ACC112 (cell line): Measurements from ENCODE around the gene FSTL4.

Source experiments
- H2AFZ ChIP-seq: fragments of 200-600 bp; sonication (generic); one replicate; pipeline ENCODE4 v1.6.0; 2017; ENCODE audit warnings: antibody characterized with exemption, low read length; ENCODE audit not compliant: unreplicated experiment
- H3K27ac ChIP-seq: fragments of 200-600 bp; sonication (generic); 2 replicates; pipeline ENCODE4 v1.5.1; 2014; ENCODE audit warnings: low read depth, mild to moderate bottlenecking, antibody characterized with exemption, low read length, moderate library complexity
- H3K27me3 ChIP-seq: fragments of 200-600 bp; sonication (generic); 2 replicates; pipeline ENCODE4 v1.6.1; 2014; ENCODE audit warnings: mild to moderate bottlenecking, antibody characterized with exemption, low read length, moderate library complexity, mixed read lengths; ENCODE audit not compliant: insufficient read depth
- H3K36me3 ChIP-seq: fragments of 200-600 bp; sonication (generic); 2 replicates; pipeline ENCODE4 v1.6.1; 2016; ENCODE audit warnings: mild to moderate bottlenecking, antibody characterized with exemption, low read length, moderate library complexity, mixed read lengths; ENCODE audit not compliant: insufficient read depth
- H3K4me1 ChIP-seq: fragments of 200-600 bp; sonication (generic); one replicate; pipeline ENCODE4 v1.6.1; 2016; ENCODE audit warnings: low read length, mixed read lengths; ENCODE audit not compliant: insufficient read depth, unreplicated experiment, control insufficient read depth
- H3K4me3 ChIP-seq: fragments of 200-600 bp; sonication (generic); 2 replicates; pipeline ENCODE4 v1.5.1; 2014; ENCODE audit warnings: mild to moderate bottlenecking, low read depth, low read length
- H3K79me2 ChIP-seq: fragments of 200-600 bp; sonication (generic); one replicate; pipeline ENCODE4 v1.6.0; 2016; ENCODE audit warnings: low read length; ENCODE audit not compliant: control insufficient read depth, unreplicated experiment, insufficient read depth

The FSTL4 gene

DNA sequence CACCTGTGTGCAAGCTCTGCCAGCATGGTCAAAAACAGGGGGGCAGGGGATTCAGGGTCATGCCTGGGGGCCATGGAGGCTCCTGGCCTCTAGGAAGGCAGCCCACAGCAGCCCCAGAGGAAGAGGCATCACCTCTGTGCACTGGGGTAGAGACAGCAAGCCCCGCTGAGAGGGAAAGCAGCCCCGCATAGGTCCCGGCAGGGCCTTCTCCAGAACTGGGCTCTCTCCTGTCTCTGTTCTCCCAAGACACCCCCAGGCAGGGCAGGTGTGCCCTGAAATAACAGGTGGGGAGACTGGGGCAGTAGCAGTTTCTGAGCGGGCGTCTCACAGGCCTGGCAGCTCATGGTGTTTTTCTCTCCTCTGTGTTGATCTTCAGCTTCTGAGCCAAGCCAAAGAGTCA is 281.4 kb downstream of the FSTL4 start:
- Histone ChIP-seq H3K27ac (no peak overlapping the region), H3K79me2 (no peaks in the 10 kb centered on the region), H2AFZ (no peak overlapping the region), H3K27me3 (peaks cover 76% of the 10 kb centered on the region), H3K4me3 (no peak overlapping the region), H3K4me1 (no peaks in the 10 kb centered on the region), H3K36me3 (no peaks in the 10 kb centered on the region)

DNA sequence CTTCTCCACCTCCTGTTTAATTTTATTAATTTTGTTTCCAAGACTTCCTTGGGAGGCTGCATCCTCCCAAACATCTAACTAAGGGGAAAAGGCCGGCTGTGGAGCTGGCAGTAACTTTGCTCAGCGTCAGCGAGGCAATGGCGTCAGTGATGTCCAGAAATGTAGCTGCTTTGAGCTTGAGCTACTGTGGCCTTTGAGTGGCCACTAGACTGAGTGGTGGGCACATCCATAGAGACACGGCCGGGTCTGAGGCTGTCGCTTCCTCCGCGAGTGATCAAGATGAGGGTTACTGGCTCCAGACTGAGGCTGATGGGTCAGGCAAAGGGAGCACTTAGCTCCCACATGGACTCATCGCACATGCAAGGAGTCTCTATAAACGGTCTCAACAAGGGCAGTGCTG is 283.5 kb downstream of the FSTL4 start:
- Histone ChIP-seq H2AFZ (no peak overlapping the region), H3K27ac (no peak overlapping the region), H3K4me1 (no peaks in the 10 kb centered on the region)

GRCh38 chr5:133327946-133328401 is 284.4 kb downstream of the FSTL4 start:
- Histone ChIP-seq H3K4me1 (no peaks in the 10 kb centered on the region), H3K27ac (no peak overlapping the region), H3K4me3 (no peak overlapping the region), H3K79me2 (no peaks in the 10 kb centered on the region), H3K36me3 (no peaks in the 10 kb centered on the region), H3K27me3 (peaks cover 89% of the 10 kb centered on the region), H2AFZ (no peak overlapping the region)

More for the DNA sequence above, 283.5 kb downstream of the FSTL4 start:
- Histone ChIP-seq H3K36me3 (no peaks in the 10 kb centered on the region), H3K4me3 (no peak overlapping the region), H3K79me2 (no peaks in the 10 kb centered on the region), H3K27me3 (peaks cover 90% of the 10 kb centered on the region)

GRCh38 chr5:133326361-133326760 is 286.0 kb downstream of the FSTL4 start:
- H3K4me3 ChIP-seq, result no peak overlapping the region
- no peaks in the 10 kb centered on the region for H3K4me1 ChIP-seq
- no peak overlapping the region for H2AFZ ChIP-seq
- H3K27me3 ChIP-seq, result peaks cover 82% of the 10 kb centered on the region
- no peaks in the 10 kb centered on the region for H3K79me2 ChIP-seq
- no peak overlapping the region for H3K27ac ChIP-seq
- no peaks in the 10 kb centered on the region for H3K36me3 ChIP-seq

- Histone ChIP-seq H3K4me1 (no peaks in the 10 kb centered on the region), H3K79me2 (no peaks in the 10 kb centered on the region), H3K36me3 (no peaks in the 10 kb centered on the region), H3K27me3 (peaks cover 77% of the 10 kb centered on the region), H2AFZ (no peak overlapping the region), H3K27ac (no peak overlapping the region), H3K4me3 (no peak overlapping the region)
Observed at GRCh38 chr5:133325864-133326263, 286.5 kb downstream of the FSTL4 start.

DNA sequence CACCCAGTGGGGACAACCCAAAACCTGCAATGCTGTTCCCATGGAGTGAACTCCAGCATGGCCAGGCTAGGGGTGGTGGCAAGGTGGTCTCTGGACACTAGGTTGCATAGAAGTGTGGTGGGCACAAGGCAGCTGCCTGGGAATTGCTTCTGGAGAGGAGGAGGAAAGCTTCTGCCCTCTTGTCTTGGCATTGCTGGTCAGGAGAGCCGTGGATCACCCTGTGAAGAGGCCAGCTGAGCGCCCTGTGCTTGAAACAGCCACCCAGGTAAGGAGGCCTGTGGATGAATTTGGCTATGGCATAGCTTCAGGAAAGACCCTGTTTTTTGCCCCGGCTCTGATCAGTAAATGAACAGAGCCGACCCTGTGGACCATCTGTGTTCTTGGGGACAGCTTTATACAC is 287.4 kb downstream of the FSTL4 start:
- Histone ChIP-seq H3K4me1 (no peaks in the 10 kb centered on the region), H3K4me3 (no peak overlapping the region), H3K36me3 (no peaks in the 10 kb centered on the region), H2AFZ (no peak overlapping the region), H3K27ac (no peak overlapping the region), H3K27me3 (peaks cover 67% of the 10 kb centered on the region), H3K79me2 (no peaks in the 10 kb centered on the region)

- Histone ChIP-seq H3K79me2 (no peaks in the 10 kb centered on the region), H3K36me3 (no peaks in the 10 kb centered on the region), H3K27me3 (peaks cover 59% of the 10 kb centered on the region), H3K4me1 (no peaks in the 10 kb centered on the region), H2AFZ (no peak overlapping the region), H3K4me3 (no peak overlapping the region), H3K27ac (no peak overlapping the region)
Observed at GRCh38 chr5:133323494-133324457, 288.6 kb downstream of the FSTL4 start.

- H2AFZ ChIP-seq, result no peak overlapping the region
- no peak overlapping the region for H3K4me3 ChIP-seq
- H3K36me3 ChIP-seq, result no peaks in the 10 kb centered on the region
- H3K79me2 ChIP-seq, result no peaks in the 10 kb centered on the region
- no peak overlapping the region for H3K27ac ChIP-seq
- H3K4me1 ChIP-seq, result no peaks in the 10 kb centered on the region
- H3K27me3 ChIP-seq, result peaks cover 59% of the 10 kb centered on the region
Observed at GRCh38 chr5:133322743-133323142, 289.6 kb downstream of the FSTL4 start.

- H2AFZ ChIP-seq, result no peak overlapping the region
- peaks cover 59% of the 10 kb centered on the region for H3K27me3 ChIP-seq
- no peaks in the 10 kb centered on the region for H3K4me1 ChIP-seq
- H3K79me2 ChIP-seq, result no peaks in the 10 kb centered on the region
- no peaks in the 10 kb centered on the region for H3K36me3 ChIP-seq
- no peak overlapping the region for H3K27ac ChIP-seq
- no peak overlapping the region for H3K4me3 ChIP-seq
Observed at GRCh38 chr5:133321833-133322420, 290.4 kb downstream of the FSTL4 start.

GRCh38 chr5:133321286-133321832 is 291.0 kb downstream of the FSTL4 start:
- H3K4me3 ChIP-seq, result no peak overlapping the region
- no peaks in the 10 kb centered on the region for H3K79me2 ChIP-seq
- no peak overlapping the region for H2AFZ ChIP-seq
- peaks cover 58% of the 10 kb centered on the region for H3K27me3 ChIP-seq
- no peak overlapping the region for H3K27ac ChIP-seq
- H3K36me3 ChIP-seq, result no peaks in the 10 kb centered on the region
- H3K4me1 ChIP-seq, result no peaks in the 10 kb centered on the region
